ENCODE measurements around the gene MAD1L1. TPM values are rescaled to one million over a fixed set of nuclear protein-coding genes. Genes with fewer than 3 reads are reported as not detected.

MAD1L1 gene
- total RNA-seq, 3 donors from 2014 or later = 25.3 to 31.2 (median 26.2) TPM

- no peaks in the 10 kb centered on the region for H3K36me3 ChIP-seq (ENCODE audit: low read depth)
- no peak for TF ChIP-seq CTCF (IDR thresholded peaks at IDR 0.05)
- H3K4me1 ChIP-seq (ENCODE audit: low read depth) = no peaks in the 10 kb centered on the region
- H3K9me3 ChIP-seq = no peaks in the 10 kb centered on the region
- intact Hi-C loops (cut with DNase I, micrococcal nuclease) = no loop called here
- DNase-seq (no peak), ATAC-seq (no peak)
- H3K4me3 ChIP-seq = no peak overlapping the region
Observed at GRCh38 chr7:2090526-2091520, 141.9 kb downstream of the MAD1L1 start.

GRCh38 chr7:2088801-2089200 is 143.9 kb downstream of the MAD1L1 start:
- DNase-seq (no peak), ATAC-seq (no peak)
- Histone ChIP-seq H3K9me3 (no peaks in the 10 kb centered on the region), H3K4me1 (ENCODE audit: low read depth) (no peaks in the 10 kb centered on the region), H3K36me3 (ENCODE audit: low read depth) (no peaks in the 10 kb centered on the region), H3K4me3 (no peak overlapping the region)
- TF ChIP-seq CTCF (IDR thresholded peaks at IDR 0.05) = no peak
- intact Hi-C loops (cut with DNase I, micrococcal nuclease) = no loop called here

GRCh38 chr7:2087744-2088143 is 145.0 kb downstream of the MAD1L1 start:
- H3K36me3 ChIP-seq (ENCODE audit: low read depth) = no peaks in the 10 kb centered on the region
- intact Hi-C loops (cut with DNase I, micrococcal nuclease) = no loop called here
- H3K9me3 ChIP-seq = no peaks in the 10 kb centered on the region
- no peak for ATAC-seq
- DNase-seq = no peak
- no peaks in the 10 kb centered on the region for H3K4me1 ChIP-seq (ENCODE audit: low read depth)
- no peak overlapping the region for H3K4me3 ChIP-seq
- TF ChIP-seq CTCF (IDR thresholded peaks at IDR 0.05) = no peak

GRCh38 chr7:2086229-2086628 is 146.5 kb downstream of the MAD1L1 start:
- no peaks in the 10 kb centered on the region for H3K9me3 ChIP-seq
- DNase-seq (no peak), ATAC-seq (peak; percentile 35)
- intact Hi-C loops (cut with DNase I, micrococcal nuclease) = no loop called here
- no peaks in the 10 kb centered on the region for H3K36me3 ChIP-seq (ENCODE audit: low read depth)
- TF ChIP-seq CTCF (IDR thresholded peaks at IDR 0.05) = no peak
- H3K4me1 ChIP-seq (ENCODE audit: low read depth) = no peaks in the 10 kb centered on the region
- H3K4me3 ChIP-seq = no peak overlapping the region

GRCh38 chr7:2085804-2086203 is 146.9 kb downstream of the MAD1L1 start:
- Histone ChIP-seq H3K4me1 (ENCODE audit: low read depth) (no peaks in the 10 kb centered on the region), H3K9me3 (no peaks in the 10 kb centered on the region), H3K36me3 (ENCODE audit: low read depth) (no peaks in the 10 kb centered on the region), H3K4me3 (no peak overlapping the region)
- DNase-seq (no peak), ATAC-seq (no peak)
- intact Hi-C loops (cut with DNase I, micrococcal nuclease) = no loop called here
- no peak for TF ChIP-seq CTCF (IDR thresholded peaks at IDR 0.05)
